Measurements from ENCODE around the gene WFDC5.
"Not testable (repeated sequence)": the region's sequence is repeated elsewhere in the genome, so short reads cannot be mapped to it uniquely, and the experiment has no call there.

Gene WFDC5, protein sequence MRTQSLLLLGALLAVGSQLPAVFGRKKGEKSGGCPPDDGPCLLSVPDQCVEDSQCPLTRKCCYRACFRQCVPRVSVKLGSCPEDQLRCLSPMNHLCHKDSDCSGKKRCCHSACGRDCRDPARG

DNA sequence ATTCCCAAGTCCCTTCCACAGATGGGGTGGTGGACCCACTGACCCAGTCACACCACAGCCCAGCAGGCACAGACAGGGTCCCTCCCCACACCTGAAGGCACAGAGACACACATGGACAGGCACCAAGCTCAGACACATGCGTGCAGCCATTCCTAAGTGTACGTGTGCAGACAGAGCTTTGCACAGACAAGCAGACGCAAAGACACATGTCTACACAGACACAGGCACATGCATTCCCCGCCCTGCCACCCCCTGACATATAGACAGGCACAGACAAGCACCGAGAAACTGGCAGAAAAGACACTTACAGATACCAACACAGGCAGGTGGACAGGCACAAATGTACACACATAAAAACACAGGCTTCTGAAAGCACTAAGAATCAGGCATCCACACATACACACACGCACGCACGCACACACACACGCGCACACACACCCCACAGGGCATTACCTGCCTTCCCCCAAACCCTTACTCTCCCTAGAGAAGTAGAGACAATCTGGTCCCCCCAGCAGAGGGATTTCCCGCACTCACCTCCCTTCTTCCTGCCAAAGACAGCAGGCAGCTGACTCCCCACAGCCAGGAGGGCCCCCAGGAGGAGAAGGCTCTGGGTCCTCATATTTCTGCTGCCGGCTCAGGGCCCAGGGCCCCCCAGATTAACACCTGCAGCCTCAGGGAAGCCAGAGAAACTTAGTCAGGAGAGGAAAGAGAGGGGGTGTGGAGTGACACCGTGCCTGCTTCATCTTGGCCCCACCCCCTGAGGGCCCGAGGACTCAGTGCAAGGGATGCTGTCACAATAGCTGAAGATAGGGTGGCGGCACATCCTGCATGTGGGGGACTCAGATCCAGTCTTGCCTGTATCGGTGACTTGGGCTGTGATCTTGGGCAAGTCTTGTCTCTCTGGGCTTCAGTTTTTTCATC is at the start of gene WFDC5:
TSS of gene WFDC5 (minus strand) at position 710 of the 921 bp plus-strand sequence. CDS start at position 619, 91 bp downstream.
- DNase-seq = no peak

DNA sequence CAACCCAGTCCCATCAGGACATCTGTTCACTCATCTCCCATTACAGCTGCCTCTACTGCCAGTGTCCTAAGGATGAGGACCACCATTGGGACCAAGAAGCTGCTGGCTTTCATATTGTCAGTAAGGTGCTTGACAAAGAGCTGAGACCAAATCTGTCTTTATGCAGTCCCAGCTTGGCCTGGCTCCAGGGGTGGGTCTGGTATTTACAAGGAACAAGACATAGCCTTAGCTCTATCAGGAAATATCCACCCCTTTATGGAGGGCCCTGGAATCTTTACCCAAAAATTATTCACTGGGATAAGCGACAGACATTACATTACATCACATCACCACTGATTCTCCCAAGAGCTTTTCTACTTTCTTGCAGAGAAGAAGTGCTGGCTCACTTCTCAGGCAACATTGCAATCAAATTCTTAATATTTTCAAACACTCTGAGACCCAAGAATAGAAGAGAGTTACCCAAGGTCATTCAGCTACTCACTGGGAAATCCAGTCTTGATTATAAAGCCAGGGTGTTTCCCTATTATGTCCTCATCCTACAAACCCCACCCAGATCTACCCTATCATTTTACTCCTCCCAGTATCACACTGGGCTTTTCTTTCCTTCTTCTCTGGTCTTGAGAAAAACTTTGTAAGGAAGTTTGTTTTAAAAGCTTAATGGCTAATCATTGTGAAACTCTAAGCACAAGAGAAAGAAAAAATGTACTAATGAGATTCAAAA is 48.3 kb upstream of the WFDC5 start:
- DNase-seq = no peak

DNA sequence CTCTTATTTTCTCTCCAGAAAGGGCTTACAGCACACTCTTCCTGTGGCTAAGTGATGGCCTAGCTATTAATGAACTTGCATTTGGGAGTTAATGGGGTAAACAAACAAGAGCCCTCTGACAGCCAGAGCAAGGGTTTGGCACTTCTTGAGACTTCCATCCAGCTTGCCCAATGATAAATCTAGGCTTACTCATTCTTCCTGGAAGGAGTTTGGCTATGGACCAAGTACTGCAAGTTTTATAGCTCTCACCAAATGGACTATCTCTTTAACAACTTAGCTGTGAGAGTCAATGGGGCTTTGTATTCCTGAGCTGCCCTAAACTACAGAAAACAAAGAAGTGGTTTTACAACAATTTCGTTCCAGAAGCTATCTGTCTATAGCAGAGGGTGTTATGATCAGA is 43.0 kb upstream of the WFDC5 start:
- no peak for DNase-seq

DNA sequence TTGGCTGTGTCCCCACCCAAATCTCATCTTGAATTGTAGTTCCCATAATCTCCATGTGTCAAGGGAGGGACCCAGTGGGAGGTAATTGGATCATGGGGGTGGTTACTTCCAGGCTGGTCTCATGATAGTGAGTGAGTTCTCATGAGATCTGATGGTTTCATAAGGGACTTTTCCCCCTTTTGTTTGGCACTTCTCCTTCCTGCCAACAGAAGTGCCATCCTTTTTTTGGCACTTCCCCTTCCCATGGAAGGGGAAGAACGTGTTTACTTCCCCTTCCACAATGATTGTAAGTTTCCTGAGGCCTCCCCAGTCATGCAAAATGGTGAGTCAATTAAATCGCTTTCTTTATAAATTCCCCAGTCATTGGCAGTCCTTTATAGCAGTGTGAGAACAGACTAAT is 41.7 kb upstream of the WFDC5 start:
- DNase-seq = peak; percentile 8

DNA sequence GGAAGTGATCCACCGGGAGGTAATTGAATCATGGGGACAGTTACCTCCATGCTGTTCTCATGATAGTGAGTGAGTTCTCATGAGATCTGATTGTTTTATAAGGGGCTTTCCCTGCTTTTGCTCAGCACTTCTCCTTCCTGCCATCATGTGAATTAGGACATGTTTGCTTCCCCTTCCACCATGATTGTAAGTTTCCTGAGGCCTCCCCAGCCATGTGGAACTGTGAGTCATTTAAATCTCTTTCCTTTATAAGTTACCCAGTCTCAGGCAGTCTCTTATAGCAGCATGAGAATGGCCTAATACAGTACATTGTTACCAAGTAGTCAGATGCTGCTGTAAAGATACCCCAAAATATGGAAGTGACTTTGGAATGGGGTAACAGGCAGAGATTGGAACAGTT is 39.8 kb upstream of the WFDC5 start:
- DNase-seq = not testable (repeated sequence)

DNA sequence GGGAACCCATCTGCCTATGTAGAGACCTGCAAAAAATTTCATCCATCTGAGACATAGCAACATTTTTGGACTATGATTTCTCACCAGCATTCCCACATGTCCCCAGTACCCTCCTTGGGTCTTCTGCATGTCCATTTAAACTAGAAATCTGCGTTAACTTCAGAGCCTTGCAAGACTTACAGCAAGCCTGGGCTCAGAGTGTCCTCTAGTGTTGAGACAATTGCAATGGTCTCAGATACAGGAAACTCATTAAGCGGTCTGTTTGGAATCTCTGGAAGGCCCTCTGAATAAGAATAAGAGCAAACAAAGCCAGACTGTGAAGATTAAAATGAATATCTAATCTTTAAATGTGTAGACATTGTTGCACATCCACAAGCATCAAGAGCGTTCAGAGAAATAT is 39.2 kb upstream of the WFDC5 start:
- peak; percentile 16 for DNase-seq

DNA sequence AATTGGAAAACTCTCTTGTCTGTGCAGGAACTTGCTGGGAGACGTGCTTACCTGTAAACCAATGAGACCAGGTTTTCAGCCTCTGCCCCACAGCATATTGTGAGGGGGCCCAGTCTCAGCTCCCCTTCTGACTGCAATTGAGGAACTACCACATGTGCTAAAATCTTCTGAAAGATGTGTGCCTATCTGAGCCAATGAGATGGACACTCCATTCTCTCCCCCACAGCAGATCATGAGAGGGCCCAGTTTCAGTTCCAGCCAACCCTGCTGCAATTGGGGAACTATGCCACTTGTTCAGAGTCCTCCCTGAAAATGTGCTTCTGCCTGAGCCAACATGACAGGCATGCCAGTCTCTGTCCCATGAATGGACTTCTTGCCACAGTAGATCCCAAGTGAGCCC is 38.8 kb upstream of the WFDC5 start:
- DNase-seq = no peak

DNA sequence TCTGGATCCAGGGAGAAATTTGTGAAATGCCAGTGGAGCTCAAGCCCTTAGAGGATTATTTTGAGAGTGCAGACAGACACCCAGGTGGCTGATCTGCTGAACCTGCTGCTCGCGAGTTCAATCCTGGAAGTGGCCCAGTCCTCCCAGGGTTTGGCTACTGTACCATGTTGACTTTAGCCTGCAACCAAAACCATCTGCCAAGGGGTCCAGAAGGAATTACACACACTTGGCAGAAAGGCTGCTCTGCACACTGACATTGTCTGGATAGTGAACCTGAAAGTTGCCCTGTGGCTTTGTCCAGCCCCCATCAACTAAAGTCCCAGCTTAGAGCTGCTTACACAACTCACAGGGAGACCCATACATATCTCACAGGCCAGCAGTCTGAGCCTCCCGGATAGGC is 38.2 kb upstream of the WFDC5 start:
- peak; percentile 39 for DNase-seq

DNA sequence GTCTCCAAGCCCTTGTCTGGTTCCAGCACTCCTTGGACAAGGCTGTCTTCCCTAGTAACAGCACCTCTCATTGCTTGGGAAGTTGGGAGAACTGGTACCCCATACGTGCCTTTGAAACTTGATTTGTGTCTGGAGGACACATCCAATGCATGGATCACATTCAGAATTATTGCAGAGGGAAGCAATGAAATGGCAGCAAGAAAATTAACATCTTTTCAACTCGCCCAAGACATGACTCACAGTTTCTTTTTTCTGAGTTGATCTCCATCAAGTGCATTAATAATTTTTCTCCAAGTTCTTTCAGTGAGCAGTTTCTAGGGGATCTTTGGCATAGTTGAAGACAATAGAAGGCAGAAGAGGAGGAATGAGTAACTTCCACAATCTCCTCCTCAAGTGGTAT is 37.4 kb upstream of the WFDC5 start:
- no peak for DNase-seq

DNA sequence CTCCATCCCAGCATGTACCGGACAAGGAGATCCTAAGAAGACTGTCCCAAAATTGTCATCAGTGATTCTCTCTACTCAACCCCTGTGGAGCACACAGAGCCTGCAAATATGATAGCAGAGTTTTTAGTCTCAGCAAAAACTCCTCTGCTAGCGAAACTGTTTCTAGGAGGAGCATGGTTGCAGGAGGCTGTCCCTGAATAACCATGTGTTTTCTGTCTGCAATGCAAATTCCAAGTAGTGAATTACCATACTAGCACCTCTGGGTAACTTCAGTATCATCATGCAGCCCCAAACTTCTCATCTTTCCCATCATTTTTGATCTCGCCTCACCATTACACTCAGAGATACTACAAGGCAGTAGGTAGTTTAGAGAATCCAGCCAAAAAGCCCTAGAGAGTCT is 34.1 kb upstream of the WFDC5 start:
- DNase-seq = no peak

DNA sequence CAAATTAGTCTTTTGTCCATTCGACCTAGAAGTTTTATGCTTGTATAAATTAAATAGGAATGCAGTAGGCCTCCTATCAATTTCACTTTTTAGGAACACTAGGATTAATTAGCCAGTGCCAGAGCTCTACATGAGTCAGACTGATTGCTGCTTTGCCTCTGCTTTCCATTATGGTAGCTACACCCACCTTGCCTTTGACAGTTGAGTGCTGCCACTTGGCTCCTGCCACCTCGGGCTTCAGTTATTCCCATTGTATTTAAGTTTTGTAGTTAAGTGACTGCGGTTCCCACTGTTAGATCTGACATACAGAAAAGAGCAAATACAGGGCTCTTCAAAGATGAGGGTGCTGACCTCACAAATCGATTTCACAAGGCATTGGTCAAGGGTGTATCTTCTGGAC is 25.9 kb upstream of the WFDC5 start:
- no peak for DNase-seq

DNA sequence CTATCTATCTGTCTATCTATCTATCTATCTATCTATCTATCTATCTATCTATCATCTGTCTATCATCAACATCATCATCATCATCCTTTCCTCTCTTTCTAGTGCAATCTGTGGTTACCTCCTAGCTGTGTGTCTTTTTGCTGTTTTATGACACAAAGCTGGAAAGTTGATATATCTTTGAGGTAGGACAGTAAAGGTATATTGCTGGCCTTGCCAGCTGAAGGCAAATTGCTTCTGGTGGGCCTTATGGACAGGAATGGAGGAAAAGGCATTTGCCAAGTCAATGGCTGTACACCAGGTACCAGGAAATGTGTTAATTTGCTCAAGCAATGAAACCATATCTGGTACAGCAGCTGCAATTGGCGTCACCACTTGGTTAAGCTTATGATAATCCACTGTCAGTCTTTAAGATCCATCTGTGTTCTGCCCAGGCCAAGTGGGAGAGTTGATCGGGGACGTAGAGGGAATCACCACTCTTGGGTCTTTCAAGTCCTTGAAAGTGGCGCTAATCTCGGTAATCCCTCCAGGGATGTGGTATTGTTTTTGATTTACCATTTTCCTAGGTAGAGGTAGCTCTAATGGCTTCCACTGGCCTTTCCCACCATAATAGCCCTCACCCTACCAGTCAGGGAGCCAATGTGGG is 24.9 kb upstream of the WFDC5 start:
- DNase-seq = peak; percentile 98

DNA sequence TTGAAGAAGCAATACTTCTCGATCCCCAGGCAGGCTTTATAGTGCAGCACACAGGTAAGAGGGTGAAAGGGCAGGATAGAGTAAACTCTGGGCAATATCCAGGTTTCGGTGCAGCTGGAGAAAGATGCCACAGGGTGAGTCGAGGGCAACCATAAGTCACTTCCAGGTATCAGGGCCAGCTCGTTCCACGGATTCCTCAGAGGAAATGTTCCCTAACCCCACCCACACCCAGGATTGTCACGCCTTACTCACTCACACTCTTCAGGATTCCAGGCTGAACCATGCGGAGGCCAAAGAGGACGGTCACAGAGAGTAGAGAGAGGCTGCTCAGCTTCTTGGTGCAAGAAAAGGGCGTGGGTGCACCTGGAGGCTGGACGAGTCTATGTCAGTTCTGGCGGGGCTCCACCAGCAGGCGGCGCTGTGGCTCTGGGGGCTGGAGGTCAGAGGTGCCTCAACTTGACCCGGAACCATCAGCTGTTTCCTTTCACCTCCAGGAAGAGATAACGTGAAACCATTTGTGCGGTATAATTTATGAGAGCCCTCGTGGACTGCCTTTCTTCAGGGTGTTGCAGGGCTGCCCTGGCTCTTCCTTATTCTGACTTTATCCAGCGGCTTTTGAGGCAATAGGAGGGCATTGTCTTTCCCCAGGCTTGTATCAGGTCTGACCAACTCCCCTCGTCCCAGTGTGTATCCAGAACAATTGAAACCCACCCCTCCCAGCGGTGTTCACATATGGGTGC is 23.8 kb upstream of the WFDC5 start:
- DNase-seq = peak; percentile 54

DNA sequence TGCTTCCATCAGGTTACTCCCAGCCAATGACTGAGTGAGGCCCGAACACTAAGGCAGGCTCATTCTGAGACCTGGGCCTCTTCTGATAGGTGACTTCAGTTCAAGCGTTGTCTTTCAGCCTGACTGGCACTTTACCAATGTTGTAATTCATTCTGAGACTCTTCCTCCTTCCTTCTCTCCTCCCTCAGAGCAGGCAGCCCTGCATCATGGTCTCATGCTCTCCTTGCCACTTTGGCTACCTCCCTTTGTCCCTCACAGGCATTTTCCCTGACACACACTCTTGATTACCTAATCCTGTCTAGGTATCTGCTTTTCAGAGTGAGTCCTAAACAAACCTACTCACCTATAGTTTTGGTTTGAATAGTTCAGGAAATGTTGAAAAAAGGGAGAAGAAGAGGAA is 21.9 kb upstream of the WFDC5 start:
- no peak for DNase-seq

DNA sequence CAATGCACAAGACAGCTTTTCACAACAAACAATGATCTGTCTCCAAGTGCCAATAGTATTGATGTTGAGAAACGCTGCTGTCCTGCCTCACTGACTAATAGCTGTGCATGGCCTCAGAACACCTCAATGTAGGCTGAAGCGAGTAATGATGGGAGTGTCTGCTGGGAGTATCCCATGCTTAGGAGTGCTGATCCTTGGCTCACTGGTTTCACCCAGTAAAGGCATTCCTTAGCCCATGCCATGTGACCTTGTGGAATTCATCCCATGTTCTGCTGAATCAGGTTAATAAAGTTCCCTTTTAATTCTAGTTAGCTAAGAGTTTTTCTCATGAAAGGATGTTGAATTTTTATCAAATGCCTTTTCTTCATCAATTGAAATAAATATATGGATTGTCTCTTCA is 13.1 kb upstream of the WFDC5 start:
- DNase-seq = no peak

DNA sequence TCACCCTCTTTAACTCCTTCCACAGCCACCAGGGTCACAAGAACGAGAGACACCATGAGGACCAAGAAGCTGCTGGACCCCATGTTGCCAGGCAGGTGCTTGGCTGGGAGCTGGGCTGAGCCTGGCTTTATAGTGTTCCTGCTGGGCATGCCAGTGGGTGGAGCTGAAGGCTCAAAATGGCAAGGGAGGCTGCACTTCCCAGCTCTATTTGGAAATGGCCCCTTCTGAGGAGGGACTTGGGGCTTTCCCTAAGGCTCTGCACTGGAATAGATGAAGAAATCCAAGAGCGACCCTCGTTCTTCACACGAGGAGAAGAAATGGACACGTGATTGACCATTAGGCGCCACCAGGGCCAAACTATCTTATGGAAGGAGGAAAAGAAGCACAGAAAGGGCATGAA is 9.4 kb upstream of the WFDC5 start, which contains the start of gene WFDC12:
TSS of gene WFDC12 (minus strand) at position 101 of the 400 bp plus-strand sequence. CDS start at position 83, 18 bp downstream.
- DNase-seq = no peak

DNA sequence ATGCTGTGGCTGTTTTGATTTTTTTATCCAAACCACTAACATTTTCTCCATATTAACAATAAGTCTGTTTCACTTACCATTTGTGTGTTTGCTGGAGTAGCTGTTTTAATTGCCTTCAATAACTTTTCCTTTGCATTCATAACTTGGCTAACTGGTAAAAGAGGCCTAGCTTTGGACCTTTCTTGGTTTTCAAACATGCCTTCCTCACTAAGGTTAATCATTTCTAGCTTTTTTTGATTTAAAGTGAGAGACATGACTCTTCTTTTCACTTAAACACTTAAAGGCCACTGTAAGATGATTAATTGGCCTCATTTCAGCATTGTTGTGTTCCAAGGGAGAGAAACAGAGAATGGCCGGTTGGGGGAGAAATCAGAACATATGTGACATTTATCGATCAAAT is 6.4 kb upstream of the WFDC5 start:
- DNase-seq = no peak

DNA sequence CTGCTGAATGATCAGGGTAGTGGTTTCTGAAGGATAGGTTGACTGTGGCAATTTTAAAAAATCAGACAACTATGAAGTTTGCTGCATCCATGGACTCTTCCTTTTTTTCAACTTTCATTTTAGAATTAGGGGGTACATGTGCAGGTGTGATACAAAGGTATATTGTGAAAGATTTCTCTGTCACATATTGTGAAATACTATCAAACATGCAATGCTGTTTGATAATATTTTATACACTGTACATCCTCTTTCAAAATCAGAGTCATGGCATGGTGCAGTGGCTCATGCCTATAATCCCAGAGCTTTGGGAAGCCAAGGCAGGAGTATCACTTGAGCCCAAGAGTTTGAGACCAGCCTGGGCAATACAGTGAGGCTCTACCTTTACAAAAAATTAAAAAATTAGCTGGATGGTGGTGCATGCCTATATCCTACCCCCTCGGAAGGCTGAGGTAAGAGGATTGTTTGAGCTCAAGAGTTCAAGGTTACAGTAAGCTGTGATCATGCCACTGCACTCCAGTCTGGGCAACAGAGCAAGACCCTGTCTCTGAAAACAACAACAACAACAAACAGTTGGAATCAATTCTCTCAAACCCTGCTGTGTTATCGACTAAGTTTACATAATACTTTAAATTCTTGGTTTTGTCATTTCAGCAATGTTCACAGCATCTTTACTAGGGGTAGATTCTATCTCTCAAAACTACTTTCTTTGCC is 4.7 kb upstream of the WFDC5 start:
- no peak for DNase-seq

DNA sequence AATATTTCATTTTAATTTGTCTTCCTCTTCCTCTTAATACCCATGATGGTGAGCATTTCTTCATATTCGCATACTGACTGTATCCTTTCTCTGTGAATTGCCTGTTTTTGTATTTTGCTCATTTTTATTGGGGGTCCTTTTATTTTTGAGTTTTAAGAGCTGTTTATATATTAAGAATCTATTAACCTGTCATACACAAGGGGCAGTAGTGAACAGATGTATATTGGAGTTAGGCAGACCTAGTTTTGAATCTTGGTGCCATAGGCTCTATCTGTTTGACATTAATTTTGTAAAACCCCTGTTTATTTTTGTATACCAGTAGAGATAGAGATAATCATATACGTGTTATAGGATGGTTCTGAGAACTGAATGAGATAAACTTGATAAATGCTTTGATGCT is 3.1 kb upstream of the WFDC5 start:
- DNase-seq = no peak

DNA sequence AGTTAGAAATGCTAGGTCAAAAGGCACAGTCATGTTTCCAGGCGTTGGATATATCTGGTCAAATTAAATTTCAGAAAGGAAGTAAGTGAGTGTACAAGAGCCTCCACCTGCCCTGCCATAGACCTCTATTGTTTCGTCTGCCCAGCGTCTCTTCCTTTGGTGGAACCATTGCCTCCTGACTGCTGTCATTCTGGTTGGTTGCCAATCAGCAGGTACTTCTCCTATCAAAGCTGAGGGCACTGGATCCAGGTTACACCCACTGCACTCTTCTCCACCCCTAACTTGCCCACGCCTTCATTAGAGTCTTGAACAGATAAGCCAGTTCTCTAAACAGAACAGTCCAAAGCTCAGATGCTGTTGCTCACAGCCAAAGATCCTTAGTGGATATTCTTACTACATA is 2.6 kb upstream of the WFDC5 start:
- peak; percentile 29 for DNase-seq

DNA sequence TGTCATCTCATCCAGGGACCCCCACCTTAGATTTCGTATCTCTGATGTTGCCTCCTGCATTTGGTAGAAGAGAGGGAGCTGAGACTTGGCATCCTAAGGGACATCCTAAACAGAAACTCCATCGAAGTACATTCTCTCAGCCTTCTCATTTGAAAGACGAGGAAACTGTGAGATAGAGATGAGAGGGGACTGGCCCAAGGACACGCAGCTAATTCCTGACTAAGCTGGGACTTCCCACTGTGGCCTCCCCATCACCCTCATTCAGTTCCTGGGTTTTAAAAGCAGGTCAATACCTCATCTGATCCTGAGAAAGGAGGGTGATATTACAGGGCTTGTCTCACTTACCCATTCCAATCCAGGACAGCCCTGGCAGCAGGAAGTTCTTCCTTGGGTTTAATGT is 855 bp upstream of the WFDC5 start:
- no peak for DNase-seq

DNA sequence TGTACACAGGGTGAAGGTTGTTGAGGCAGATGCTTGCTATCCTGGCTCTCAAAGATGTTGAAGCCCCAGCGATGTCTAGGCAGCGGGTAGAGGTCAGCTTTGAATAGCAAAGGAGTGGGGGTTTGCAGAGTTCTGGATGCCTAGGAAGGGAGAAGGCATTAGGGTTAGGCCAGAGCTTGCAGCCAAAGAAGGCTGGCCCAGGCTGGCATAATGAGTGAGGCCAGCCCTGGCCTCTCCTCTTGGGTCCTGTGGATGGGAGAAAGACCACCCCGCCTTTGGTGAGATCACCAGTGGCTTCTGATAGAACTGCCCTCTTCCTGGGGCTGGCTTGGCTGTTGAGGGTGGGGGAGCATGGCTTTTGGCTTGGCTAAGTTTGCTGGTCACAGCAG is 406 bp upstream of the WFDC5 start:
- no peak for DNase-seq
